ENCODE results near the gene SPIC.

SPIC gene

DNA sequence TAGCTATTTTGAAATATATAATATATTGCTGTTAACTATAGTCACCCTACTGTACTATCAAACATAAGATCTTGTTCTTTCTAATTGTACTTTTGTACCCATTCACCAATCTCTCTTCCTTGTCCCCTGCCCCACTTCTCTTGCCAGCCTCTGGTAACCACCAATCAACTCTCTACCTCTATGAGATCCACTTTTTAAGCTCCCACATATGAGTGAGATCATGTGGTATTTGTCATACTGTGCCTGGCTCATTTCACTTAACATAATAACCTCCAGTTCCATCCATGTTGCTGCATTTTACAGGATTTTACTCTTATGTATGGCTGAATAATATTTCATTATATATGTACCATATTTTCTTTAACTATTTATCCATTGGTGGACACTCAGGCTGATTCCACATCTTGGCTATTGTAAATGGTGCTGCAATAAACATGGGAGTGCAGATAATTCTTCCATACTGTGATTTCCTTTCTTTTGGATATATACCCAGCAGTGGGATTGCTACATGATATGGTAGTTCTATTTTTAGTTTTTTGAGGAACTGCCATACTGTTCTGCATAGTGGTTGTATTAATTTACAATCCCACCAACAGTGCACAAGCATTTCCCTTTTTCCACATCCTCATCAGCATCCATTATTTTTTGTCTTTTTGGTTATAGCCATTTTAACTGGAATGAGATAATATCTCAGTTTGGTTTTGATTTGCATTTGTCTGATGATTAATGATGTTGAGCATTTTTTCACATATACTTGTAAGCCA is 33.5 kb upstream of the SPIC start:
- Histone ChIP-seq H3K79me1 (replicated peaks; ENCODE audit: low read length, poor library complexity, severe bottlenecking) (no peaks in the 10 kb centered on the region), H3K27me3 (ENCODE audit: control insufficient read depth in 1 of 2, insufficient read depth in 1 of 2, low read length in 2 of 2) (no peaks in the 10 kb centered on the region), H3K4me3 (ENCODE audit: insufficient read depth in 1 of 2, low read depth in 1 of 2, low read length in 2 of 2) (no peak overlapping the region), H3K18ac (ENCODE audit: low read depth in 1 of 2, low read length in 2 of 2) (no peak overlapping the region), H2BK12ac (ENCODE audit: low read length in 2 of 2) (no peak overlapping the region), H3K14ac (ENCODE audit: low read length in 2 of 2) (no peak overlapping the region), H3K4me1 (ENCODE audit: control insufficient read depth, insufficient read depth, low read depth, low read length) (no peaks in the 10 kb centered on the region), H2AK5ac (ENCODE audit: low read length, severe bottlenecking) (no peak overlapping the region), H3K9me3 (ENCODE audit: control insufficient read depth, low read length) (no peaks in the 10 kb centered on the region), H3K27ac (ENCODE audit: low read length, poor library complexity, severe bottlenecking) (no peak overlapping the region), H4K91ac (ENCODE audit: low read length) (no peak overlapping the region), H3K23ac (ENCODE audit: low read length in 2 of 2) (no peak overlapping the region), H2BK15ac (ENCODE audit: low read depth, poor library complexity, severe bottlenecking) (no peak overlapping the region), H2BK120ac (ENCODE audit: low read depth, low read length) (no peak overlapping the region), H3K9ac (ENCODE audit: low read length) (no peak overlapping the region), H4K8ac (ENCODE audit: low read length) (no peak overlapping the region), H2BK5ac (ENCODE audit: low read depth, low read length, poor library complexity, severe bottlenecking) (no peak overlapping the region), H2AFZ (ENCODE audit: low read depth, low read length) (no peak overlapping the region), H3K36me3 (ENCODE audit: control insufficient read depth in 1 of 2, insufficient read depth in 2 of 2, low read depth in 1 of 2, low read length in 2 of 2) (no peaks in the 10 kb centered on the region), H3K4me2 (ENCODE audit: low read length, poor library complexity, severe bottlenecking) (no peak overlapping the region), H3K4ac (ENCODE audit: low read depth in 1 of 2, low read length in 2 of 2) (no peak overlapping the region)
- DNase-seq, result no peak

DNA sequence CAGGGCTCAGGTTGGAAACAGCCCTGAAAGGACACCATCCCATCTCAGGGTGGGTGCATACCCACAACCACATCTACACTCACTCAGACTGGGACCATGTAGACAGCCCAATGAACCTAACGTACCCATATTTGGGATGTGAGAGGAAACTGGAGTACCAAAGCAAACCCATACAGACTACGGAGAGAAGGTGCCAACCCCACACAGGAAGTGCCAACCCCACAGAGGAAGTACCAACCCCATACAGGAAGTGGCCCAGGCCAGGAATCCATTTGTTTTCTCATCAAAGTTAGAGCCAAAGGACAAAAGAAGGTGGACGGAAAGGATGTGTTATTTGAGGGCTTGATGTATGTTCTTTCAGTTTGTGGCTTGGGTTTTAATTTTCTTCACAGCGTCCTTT is 19.5 kb upstream of the SPIC start:
- DNase-seq, result no peak
- Histone ChIP-seq H3K36me3 (ENCODE audit: control insufficient read depth in 1 of 2, insufficient read depth in 2 of 2, low read depth in 1 of 2, low read length in 2 of 2) (no peaks in the 10 kb centered on the region), H3K18ac (ENCODE audit: low read depth in 1 of 2, low read length in 2 of 2) (no peak overlapping the region), H2BK5ac (ENCODE audit: low read depth, low read length, poor library complexity, severe bottlenecking) (no peak overlapping the region), H3K9ac (ENCODE audit: low read length) (no peak overlapping the region), H3K4me3 (ENCODE audit: insufficient read depth in 1 of 2, low read depth in 1 of 2, low read length in 2 of 2) (no peak overlapping the region), H2AFZ (ENCODE audit: low read depth, low read length) (peak overlapping the region; percentile 39), H2BK120ac (ENCODE audit: low read depth, low read length) (no peak overlapping the region), H3K4me2 (ENCODE audit: low read length, poor library complexity, severe bottlenecking) (no peak overlapping the region), H3K4me1 (ENCODE audit: control insufficient read depth, insufficient read depth, low read depth, low read length) (no peaks in the 10 kb centered on the region), H3K9me3 (ENCODE audit: control insufficient read depth, low read length) (no peaks in the 10 kb centered on the region), H4K8ac (ENCODE audit: low read length) (no peak overlapping the region), H2BK15ac (ENCODE audit: low read depth, poor library complexity, severe bottlenecking) (no peak overlapping the region), H2BK12ac (ENCODE audit: low read length in 2 of 2) (no peak overlapping the region), H3K27me3 (ENCODE audit: control insufficient read depth in 1 of 2, insufficient read depth in 1 of 2, low read length in 2 of 2) (no peaks in the 10 kb centered on the region), H4K91ac (ENCODE audit: low read length) (no peak overlapping the region), H3K23ac (ENCODE audit: low read length in 2 of 2) (no peak overlapping the region), H3K79me1 (replicated peaks; ENCODE audit: low read length, poor library complexity, severe bottlenecking) (no peaks in the 10 kb centered on the region), H2AK5ac (ENCODE audit: low read length, severe bottlenecking) (no peak overlapping the region), H3K4ac (ENCODE audit: low read depth in 1 of 2, low read length in 2 of 2) (no peak overlapping the region), H3K27ac (ENCODE audit: low read length, poor library complexity, severe bottlenecking) (no peak overlapping the region), H3K14ac (ENCODE audit: low read length in 2 of 2) (no peak overlapping the region)
- WGBS, result 92% methylated on average over 1 of the region's 4 CpGs

DNA sequence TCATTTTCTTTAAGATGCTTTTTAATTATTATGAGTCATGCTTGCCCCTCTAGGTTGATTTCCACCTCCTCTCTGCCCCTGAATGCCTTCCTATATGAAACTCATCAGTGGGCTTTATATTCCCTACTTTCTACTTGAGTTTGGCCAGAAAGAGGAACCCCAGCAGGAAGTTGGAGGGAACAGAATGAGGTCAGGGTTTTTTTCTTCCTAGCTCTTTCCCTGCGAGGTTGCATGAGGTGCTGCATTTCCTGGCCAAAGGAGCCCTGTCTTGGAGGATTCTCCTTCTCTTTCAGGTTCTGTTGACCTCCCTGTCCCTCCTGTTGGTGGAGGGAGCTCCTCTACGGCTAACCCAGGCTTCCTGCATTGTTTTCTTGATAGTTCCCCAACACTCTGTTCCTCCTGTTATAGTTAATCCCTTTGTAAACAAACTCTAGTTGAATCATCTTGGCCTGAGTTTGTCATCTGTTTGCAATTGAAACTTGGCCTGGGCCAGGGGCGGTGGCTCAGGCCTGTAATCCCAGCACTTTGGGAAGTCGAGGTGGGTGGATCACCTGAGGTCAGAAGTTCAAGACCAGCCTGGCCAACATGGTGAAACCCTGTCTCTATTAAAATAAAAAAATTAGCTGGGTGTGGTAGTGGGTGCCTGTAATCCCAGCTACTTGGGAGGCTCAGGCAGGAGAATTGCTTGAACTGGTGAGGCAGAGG is 15.3 kb upstream of the SPIC start:
- WGBS, result 21% methylated on average over 4 of the region's 4 CpGs

DNA sequence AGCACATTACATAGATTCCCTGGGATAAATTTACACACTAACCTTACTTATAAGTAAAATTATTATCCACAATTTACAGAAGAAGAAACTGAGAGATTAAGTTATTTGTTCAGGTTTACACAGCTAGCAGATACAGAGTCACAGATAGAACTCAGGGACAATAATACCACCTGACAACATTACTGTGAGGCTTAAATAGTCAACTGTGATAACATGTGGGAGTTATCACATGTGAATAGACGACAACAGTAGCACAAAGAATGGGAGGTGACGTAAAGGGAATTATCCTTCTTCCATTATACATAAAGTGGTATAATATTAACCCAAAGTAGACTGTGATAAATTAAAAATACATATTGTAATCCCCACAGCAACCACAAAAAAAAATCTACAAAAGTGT is 6.2 kb upstream of the SPIC start:
- H3K18ac ChIP-seq (ENCODE audit: low read depth in 1 of 2, low read length in 2 of 2), result no peak overlapping the region
- H4K8ac ChIP-seq (ENCODE audit: low read length), result no peak overlapping the region
- H4K91ac ChIP-seq (ENCODE audit: low read length), result no peak overlapping the region
- no peaks in the 10 kb centered on the region for H3K27me3 ChIP-seq (ENCODE audit: control insufficient read depth in 1 of 2, insufficient read depth in 1 of 2, low read length in 2 of 2)
- H2BK5ac ChIP-seq (ENCODE audit: low read depth, low read length, poor library complexity, severe bottlenecking), result no peak overlapping the region
- no peaks in the 10 kb centered on the region for H3K79me1 ChIP-seq (replicated peaks; ENCODE audit: low read length, poor library complexity, severe bottlenecking)
- WGBS, result no CpG with 5 or more reads among the region's 2 CpGs
- H3K23ac ChIP-seq (ENCODE audit: low read length in 2 of 2), result no peak overlapping the region
- no peaks in the 10 kb centered on the region for H3K36me3 ChIP-seq (ENCODE audit: control insufficient read depth in 1 of 2, insufficient read depth in 2 of 2, low read depth in 1 of 2, low read length in 2 of 2)
- no peak overlapping the region for H2BK15ac ChIP-seq (ENCODE audit: low read depth, poor library complexity, severe bottlenecking)
- H2AFZ ChIP-seq (ENCODE audit: low read depth, low read length), result no peak overlapping the region
- no peak overlapping the region for H2BK12ac ChIP-seq (ENCODE audit: low read length in 2 of 2)
- H2BK120ac ChIP-seq (ENCODE audit: low read depth, low read length), result no peak overlapping the region
- H3K27ac ChIP-seq (ENCODE audit: low read length, poor library complexity, severe bottlenecking), result no peak overlapping the region
- H3K14ac ChIP-seq (ENCODE audit: low read length in 2 of 2), result no peak overlapping the region
- no peaks in the 10 kb centered on the region for H3K9me3 ChIP-seq (ENCODE audit: control insufficient read depth, low read length)
- no peak overlapping the region for H3K4me2 ChIP-seq (ENCODE audit: low read length, poor library complexity, severe bottlenecking)
- H3K9ac ChIP-seq (ENCODE audit: low read length), result no peak overlapping the region
- no peak overlapping the region for H2AK5ac ChIP-seq (ENCODE audit: low read length, severe bottlenecking)
- no peak for DNase-seq
- H3K4ac ChIP-seq (ENCODE audit: low read depth in 1 of 2, low read length in 2 of 2), result no peak overlapping the region
- H3K4me3 ChIP-seq (ENCODE audit: insufficient read depth in 1 of 2, low read depth in 1 of 2, low read length in 2 of 2), result no peak overlapping the region
- peaks cover 1% of the 10 kb centered on the region for H3K4me1 ChIP-seq (ENCODE audit: control insufficient read depth, insufficient read depth, low read depth, low read length)

More for the DNA sequence above, 15.3 kb upstream of the SPIC start:
- Histone ChIP-seq H3K18ac (ENCODE audit: low read depth in 1 of 2, low read length in 2 of 2) (no peak overlapping the region), H2BK15ac (ENCODE audit: low read depth, poor library complexity, severe bottlenecking) (no peak overlapping the region), H4K8ac (ENCODE audit: low read length) (no peak overlapping the region), H3K27ac (ENCODE audit: low read length, poor library complexity, severe bottlenecking) (no peak overlapping the region), H3K23ac (ENCODE audit: low read length in 2 of 2) (no peak overlapping the region), H4K91ac (ENCODE audit: low read length) (no peak overlapping the region), H3K9me3 (ENCODE audit: control insufficient read depth, low read length) (no peaks in the 10 kb centered on the region), H2BK12ac (ENCODE audit: low read length in 2 of 2) (no peak overlapping the region), H3K36me3 (ENCODE audit: control insufficient read depth in 1 of 2, insufficient read depth in 2 of 2, low read depth in 1 of 2, low read length in 2 of 2) (no peaks in the 10 kb centered on the region), H3K9ac (ENCODE audit: low read length) (peak overlapping the region; percentile 5), H3K14ac (ENCODE audit: low read length in 2 of 2) (no peak overlapping the region), H3K27me3 (ENCODE audit: control insufficient read depth in 1 of 2, insufficient read depth in 1 of 2, low read length in 2 of 2) (no peaks in the 10 kb centered on the region), H2AK5ac (ENCODE audit: low read length, severe bottlenecking) (no peak overlapping the region), H3K4me2 (ENCODE audit: low read length, poor library complexity, severe bottlenecking) (no peak overlapping the region), H3K4me1 (ENCODE audit: control insufficient read depth, insufficient read depth, low read depth, low read length) (no peaks in the 10 kb centered on the region), H3K79me1 (replicated peaks; ENCODE audit: low read length, poor library complexity, severe bottlenecking) (no peaks in the 10 kb centered on the region), H2BK5ac (ENCODE audit: low read depth, low read length, poor library complexity, severe bottlenecking) (no peak overlapping the region), H2BK120ac (ENCODE audit: low read depth, low read length) (no peak overlapping the region), H2AFZ (ENCODE audit: low read depth, low read length) (no peak overlapping the region), H3K4me3 (ENCODE audit: insufficient read depth in 1 of 2, low read depth in 1 of 2, low read length in 2 of 2) (no peak overlapping the region), H3K4ac (ENCODE audit: low read depth in 1 of 2, low read length in 2 of 2) (no peak overlapping the region)
- DNase-seq, result peak; percentile 62

All from mesenchymal stem cell (in vitro differentiated cells and primary cell).